ENCODE measurements around the gene PCDHA8. TPM values are rescaled to one million over a fixed set of nuclear protein-coding genes. Genes with fewer than 3 reads are reported as not detected.

PCDHA8 gene
- total and polyA plus RNA-seq, 2 of the 13 experiments (the other 11 are each of a cell fraction or from before 2014, with no cell fraction given): 0.03 to 0.11 TPM

GRCh38 chr5:140821375-140822280 lies 19.4 kb upstream of the PCDHA8 start, which contains the start of gene PCDHA5:
PCDHA5 (plus strand) TSS chr5:140821613.
- H4K20me1 ChIP-seq (ENCODE audit: insufficient read depth, low read length): no peaks in the 10 kb centered on the region
- H3K27me3 ChIP-seq (ENCODE audit: control insufficient read depth in 1 of 2, insufficient read depth in 2 of 2, low read length in 2 of 2): no peaks in the 10 kb centered on the region; a peak in 1 of 5 replicates
- intact Hi-C loops (cut with micrococcal nuclease; ENCODE audit: unreplicated experiment) (no loop called here), in situ Hi-C loops (cut with HindIII; ENCODE audit: extremely low pct_ligation_motif_present, low pct_unique_long_range_greater_than_20kb) (no loop called here)
- DNase-seq (ENCODE audit: low spot score) (peak; percentile 12), FAIRE-seq (no peak), ATAC-seq (no peak)
- H3K27ac ChIP-seq (ENCODE audit: extremely low read length, insufficient read depth, low read length): no peak within 1 kb of the TSS
- no peaks in the 10 kb centered on the region for H3K9me3 ChIP-seq (ENCODE audit: low read length)
- ChIA-PET POLR2A (no interaction called here), CTCF (ENCODE audit: low intra/inter-chr PET ratio, low total read pairs) (no interaction called here)
- H3K4me2 ChIP-seq (ENCODE audit: low read depth, low read length): no peak within 1 kb of the TSS
- no peak within 1 kb of the TSS for H2AFZ ChIP-seq (ENCODE audit: low read length)
- H3K79me2 ChIP-seq (ENCODE audit: insufficient read depth, low read length): no peaks in the 10 kb centered on the region
- H3K4me3 ChIP-seq (replicated peaks in 1 of 3; ENCODE audit: insufficient read depth in 1 of 3, low read depth in 2 of 3, low read length in 3 of 3): no peak within 1 kb of the TSS
- no peak within 1 kb of the TSS for H3K9ac ChIP-seq (ENCODE audit: insufficient read depth, low read depth, low read length)
- WGBS (ENCODE audit: low lambda C conversion rate): 49% methylated on average over 30 of the region's 39 CpGs
- H3K4me1 ChIP-seq (ENCODE audit: insufficient read depth, low read length): no peaks in the 10 kb centered on the region
- peak; percentile 56 for TF ChIP-seq CTCF (CRISPR knock-in tag; IDR thresholded peaks at IDR 0.05)
- TF ChIP-seq ZNF563 (CRISPR knock-in tag; IDR thresholded peaks at IDR 0.05): no peak
- no TSS peak for BruUV-seq (replicated peaks)
- H3K36me3 ChIP-seq (replicated peaks in 1 of 2; ENCODE audit: control insufficient read depth in 1 of 2, insufficient read depth in 2 of 2, low read length in 2 of 2): no peaks in the 10 kb centered on the region

- Histone ChIP-seq H3K9me3 (ENCODE audit: low read length) (no peaks in the 10 kb centered on the region), H3K4me3 (replicated peaks in 1 of 3; ENCODE audit: insufficient read depth in 1 of 3, low read depth in 2 of 3, low read length in 3 of 3) (no peak overlapping the region), H3K36me3 (replicated peaks in 1 of 2; ENCODE audit: control insufficient read depth in 1 of 2, insufficient read depth in 2 of 2, low read length in 2 of 2) (no peaks in the 10 kb centered on the region), H3K27ac (ENCODE audit: extremely low read length, insufficient read depth, low read length) (no peak overlapping the region), H2AFZ (ENCODE audit: low read length) (no peak overlapping the region), H4K20me1 (ENCODE audit: insufficient read depth, low read length) (no peaks in the 10 kb centered on the region), H3K27me3 (ENCODE audit: control insufficient read depth in 1 of 2, insufficient read depth in 2 of 2, low read length in 2 of 2) (no peaks in the 10 kb centered on the region; a peak in 1 of 5 replicates), H3K79me2 (ENCODE audit: insufficient read depth, low read length) (no peaks in the 10 kb centered on the region), H3K4me1 (ENCODE audit: insufficient read depth, low read length) (no peaks in the 10 kb centered on the region), H3K9ac (ENCODE audit: insufficient read depth, low read depth, low read length) (no peak overlapping the region), H3K4me2 (ENCODE audit: low read depth, low read length) (no peak overlapping the region)
- WGBS (ENCODE audit: low lambda C conversion rate): 20% methylated on average over 6 of the region's 6 CpGs
- intact Hi-C loops (cut with micrococcal nuclease; ENCODE audit: unreplicated experiment): no loop called here
- in situ Hi-C loops (cut with HindIII; ENCODE audit: extremely low pct_ligation_motif_present, low pct_unique_long_range_greater_than_20kb): no loop called here
- no peak for ATAC-seq
- ChIA-PET POLR2A (no interaction called here), CTCF (ENCODE audit: low intra/inter-chr PET ratio, low total read pairs) (no interaction called here)
- BruUV-seq (replicated peaks): no TSS peak
- DNase-seq (ENCODE audit: low spot score): no peak
- peak; percentile 30 for FAIRE-seq
- TF ChIP-seq ZIK1 (CRISPR knock-in tag; IDR thresholded peaks at IDR 0.05; ENCODE audit: borderline replicate concordance, low read depth) (no peak), ZNF800 (CRISPR knock-in tag; IDR thresholded peaks at IDR 0.05) (no peak), ZNF703 (CRISPR knock-in tag; IDR thresholded peaks at IDR 0.05; ENCODE audit: borderline replicate concordance) (no peak), SALL2 (CRISPR knock-in tag; IDR thresholded peaks at IDR 0.05) (no peak), ZBTB44 (CRISPR knock-in tag; IDR thresholded peaks at IDR 0.05) (no peak), TBP (CRISPR knock-in tag; IDR thresholded peaks at IDR 0.05) (no peak), NFKB2 (CRISPR knock-in tag; IDR thresholded peaks at IDR 0.05; ENCODE audit: borderline replicate concordance) (no peak), ZSCAN5A (CRISPR knock-in tag; IDR thresholded peaks at IDR 0.05; ENCODE audit: borderline replicate concordance) (no peak)
Observed at GRCh38 chr5:140822281-140822629, 18.7 kb upstream of the PCDHA8 start.

Measured in HepG2 (cell line).